CD14-positive monocyte (primary cell): ENCODE measurements around the gene CNDP2. TPM values are rescaled to one million over a fixed set of nuclear protein-coding genes. Genes with fewer than 3 reads are reported as not detected.

ENCODE experiments used
- DNase-seq, 3 donors: peaks; one replicate each; pipeline ENCODE4 v3.0.0-alpha.2; 2011 to 2022
- H2AFZ ChIP-seq: 2 replicates; pipeline ENCODE4 v1.6.0; 2012; ENCODE audit warnings: mild to moderate bottlenecking, low read depth, low read length, inconsistent platforms; ENCODE audit not compliant: insufficient read depth, poor library complexity, severe bottlenecking
- H3K27ac ChIP-seq, 2 donors: 1 replicate in 1 of 2; 2 replicates in 1 of 2; pipeline ENCODE4 v1.5.1; 2012 to 2013; ENCODE audit warnings: low read length in 2 of 2, control low read depth in 1 of 2, inconsistent platforms in 1 of 2, low read depth in 1 of 2, mild to moderate bottlenecking in 1 of 2
- H3K27me3 ChIP-seq, 2 donors: one replicate each; pipeline versions ENCODE4 v1.6.0 to v1.6.1; 2011 to 2013; ENCODE audit warnings: low read length in 2 of 2; ENCODE audit not compliant: control insufficient read depth in 2 of 2, insufficient read depth in 2 of 2
- H3K36me3 ChIP-seq, 2 donors: replicated peaks in 1 of 2; 1 replicate in 1 of 2; 2 replicates in 1 of 2; pipeline versions ENCODE4 v1.5.1 to v1.6.1; 2012 to 2013; ENCODE audit warnings: low read length in 2 of 2, control low read depth in 1 of 2, inconsistent platforms in 1 of 2, mild to moderate bottlenecking in 1 of 2; ENCODE audit not compliant: insufficient read depth in 2 of 2, control insufficient read depth in 1 of 2
- H3K4me1 ChIP-seq, 2 donors: 1 replicate in 1 of 2; 2 replicates in 1 of 2; pipeline versions ENCODE4 v1.5.1 to v1.6.1; 2012 to 2013; ENCODE audit warnings: low read length in 2 of 2, control low read depth in 1 of 2, inconsistent platforms in 1 of 2, mild to moderate bottlenecking in 1 of 2, moderate library complexity in 1 of 2; ENCODE audit not compliant: insufficient read depth in 2 of 2, control insufficient read depth in 1 of 2
- H3K4me2 ChIP-seq: replicated peaks from 2 replicates; pipeline ENCODE3; 2012; ENCODE audit warnings: low read length, moderate library complexity, mild to moderate bottlenecking; ENCODE audit not compliant: poor library complexity, severe bottlenecking; ENCODE audit errors: extremely low read depth
- H3K4me3 ChIP-seq, 3 experiments: fragments of 200-600 bp in 1 of 3; sonication (generic) in 1 of 3; replicated peaks in 1 of 3; 1 replicate in 2 of 3; 2 replicates in 1 of 3; pipeline ENCODE4 v1.5.1; 2011 to 2013; ENCODE audit warnings: low read length in 3 of 3, mild to moderate bottlenecking in 3 of 3, control low read depth in 2 of 3, low read depth in 2 of 3, inconsistent platforms in 1 of 3, moderate library complexity in 1 of 3
- H3K79me2 ChIP-seq: 2 replicates; pipeline ENCODE4 v1.6.0; 2012; ENCODE audit warnings: mild to moderate bottlenecking, control low read depth, inconsistent platforms, low read length, moderate library complexity; ENCODE audit not compliant: insufficient read depth
- H3K9ac ChIP-seq: 2 replicates; pipeline ENCODE4 v1.6.0; 2017; ENCODE audit warnings: low read length, mild to moderate bottlenecking; ENCODE audit not compliant: insufficient read depth, poor library complexity, severe bottlenecking
- H3K9me3 ChIP-seq, 2 donors: replicated peaks in 1 of 2; 1 replicate in 1 of 2; 2 replicates in 1 of 2; pipeline versions ENCODE4 v1.5.1 to v1.6.1; 2012 to 2013; ENCODE audit warnings: low read length in 2 of 2, control low read depth in 1 of 2; ENCODE audit not compliant: control insufficient read depth in 1 of 2, insufficient read depth in 1 of 2
- H4K20me1 ChIP-seq: 2 replicates; pipeline ENCODE4 v1.6.0; 2012; ENCODE audit warnings: mild to moderate bottlenecking, low read length, control low read depth, moderate library complexity; ENCODE audit not compliant: insufficient read depth
- H3K27ac Mint-ChIP-seq, 7 donors: one replicate each; pipeline ENCODE4 v1.8.0; 2020; ENCODE audit warnings: mild to moderate bottlenecking in 7 of 7, mixed read lengths in 7 of 7, moderate library complexity in 6 of 7, inconsistent platforms in 2 of 7
- H3K27me3 Mint-ChIP-seq, 3 donors: one replicate each; pipeline ENCODE4 v1.8.0; 2021 to 2022; ENCODE audit warnings: low read depth in 3 of 3, mild to moderate bottlenecking in 3 of 3, mixed read lengths in 3 of 3, moderate library complexity in 3 of 3, inconsistent platforms in 1 of 3
- H3K36me3 Mint-ChIP-seq, 2 donors: one replicate each; pipeline ENCODE4 v1.8.0; 2020; ENCODE audit warnings: mixed read lengths in 2 of 2, inconsistent platforms in 1 of 2, mild to moderate bottlenecking in 1 of 2
- H3K4me1 Mint-ChIP-seq: one replicate; pipeline ENCODE4 v1.8.0; 2020; ENCODE audit warnings: mild to moderate bottlenecking, mixed read lengths
- H3K4me3 Mint-ChIP-seq, 2 donors: one replicate each; pipeline ENCODE4 v1.8.0; 2020; ENCODE audit warnings: mild to moderate bottlenecking in 2 of 2, mixed read lengths in 2 of 2, moderate library complexity in 1 of 2
- H3K9me3 Mint-ChIP-seq, 7 donors: one replicate each; pipeline ENCODE4 v1.8.0; 2020 to 2022; ENCODE audit warnings: mixed read lengths in 7 of 7, mild to moderate bottlenecking in 6 of 7, moderate library complexity in 6 of 7, inconsistent platforms in 2 of 7
- WGBS: methylation state at CpG from one replicate; pipeline ENCODE4 v1.1.5; 2013; ENCODE audit warnings: missing lambda C conversion rate; ENCODE audit not compliant: insufficient coverage; 5-methylcytosine and 5-hydroxymethylcytosine counted together
- intact Hi-C, 2 donors: fragments of 100-400 bp; cut with micrococcal nuclease; formaldehyde crosslinking; loops; one replicate each; pipeline versions ENCODE4 v1.15.0 to v1.15.1; 2023
- polyA plus RNA-seq, 3 donors: library from polyadenylated mRNA; depleted of rRNA in 1 of 3; unstranded in 2 of 3; stranded (reverse) in 1 of 3; fragments of 300-500 nt in 2 of 3; fragments of >200 nt in 1 of 3; fragmentation: Illumina TruSeq in 2 of 3; gene quantifications; 1 replicate in 2 of 3; 2 replicates in 1 of 3; pipeline ENCODE4 v1.2.3, GENCODE V29; 2012 to 2021
- TF ChIP-seq, protein P1 (sequence below): fragments of 200-600 bp; IDR thresholded peaks from one replicate; pipeline ENCODE4 v1.8.0; 2022; ENCODE audit warnings: antibody characterized with exemption, mild to moderate bottlenecking

Gene CNDP2
- polyA plus RNA-seq, 3 donors = 103 to 186 (median 122) TPM

DNA sequence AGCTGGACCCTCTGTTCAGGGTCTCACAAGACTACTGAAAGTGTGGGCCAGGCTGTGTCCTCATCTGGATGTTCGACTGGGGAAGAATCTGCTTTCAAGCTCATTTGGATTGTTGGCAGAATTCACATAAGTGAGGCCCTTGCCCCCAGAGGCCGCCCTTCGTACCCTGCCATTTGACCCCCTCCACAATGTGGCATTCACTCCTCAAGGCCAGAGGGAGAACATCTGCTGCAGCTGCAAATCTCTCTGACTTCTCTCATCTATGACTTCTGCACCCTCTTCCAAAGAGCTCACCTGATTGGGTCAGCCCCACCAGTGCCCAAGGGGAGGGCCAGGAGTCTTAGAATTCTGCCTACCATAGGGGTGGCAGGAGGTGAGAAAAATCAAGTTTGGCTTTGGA is 3.9 kb upstream of the CNDP2 start:
- no peaks in the 10 kb centered on the region for H3K36me3 ChIP-seq
- WGBS = 94% methylated on average over 3 of the region's 3 CpGs

GRCh38 chr18:74493689-74494088 is 2.5 kb upstream of the CNDP2 start:
- H3K4me3 ChIP-seq = no peak overlapping the region
- no peaks in the 10 kb centered on the region for H3K27me3 ChIP-seq
- peaks cover 22% of the 10 kb centered on the region for H3K79me2 ChIP-seq
- Mint-ChIP-seq H3K36me3 (no peaks in the 10 kb centered on the region), H3K27ac (no peak overlapping the region), H3K4me3 (no peak overlapping the region), H3K4me1 (peaks cover 32% of the 10 kb centered on the region), H3K9me3 (peaks cover 2 to 7% (median 4%) of the 10 kb centered on the region in 7 donors), H3K27me3 (peaks cover 1 to 7% (median 4%) of the 10 kb centered on the region in 3 donors)
- no peaks in the 10 kb centered on the region for H3K36me3 ChIP-seq
- no peaks in the 10 kb centered on the region for H4K20me1 ChIP-seq
- H3K27ac ChIP-seq = no peak overlapping the region
- WGBS = 50% methylated on average over 1 of the region's 1 CpG
- TF ChIP-seq, protein P1, sequence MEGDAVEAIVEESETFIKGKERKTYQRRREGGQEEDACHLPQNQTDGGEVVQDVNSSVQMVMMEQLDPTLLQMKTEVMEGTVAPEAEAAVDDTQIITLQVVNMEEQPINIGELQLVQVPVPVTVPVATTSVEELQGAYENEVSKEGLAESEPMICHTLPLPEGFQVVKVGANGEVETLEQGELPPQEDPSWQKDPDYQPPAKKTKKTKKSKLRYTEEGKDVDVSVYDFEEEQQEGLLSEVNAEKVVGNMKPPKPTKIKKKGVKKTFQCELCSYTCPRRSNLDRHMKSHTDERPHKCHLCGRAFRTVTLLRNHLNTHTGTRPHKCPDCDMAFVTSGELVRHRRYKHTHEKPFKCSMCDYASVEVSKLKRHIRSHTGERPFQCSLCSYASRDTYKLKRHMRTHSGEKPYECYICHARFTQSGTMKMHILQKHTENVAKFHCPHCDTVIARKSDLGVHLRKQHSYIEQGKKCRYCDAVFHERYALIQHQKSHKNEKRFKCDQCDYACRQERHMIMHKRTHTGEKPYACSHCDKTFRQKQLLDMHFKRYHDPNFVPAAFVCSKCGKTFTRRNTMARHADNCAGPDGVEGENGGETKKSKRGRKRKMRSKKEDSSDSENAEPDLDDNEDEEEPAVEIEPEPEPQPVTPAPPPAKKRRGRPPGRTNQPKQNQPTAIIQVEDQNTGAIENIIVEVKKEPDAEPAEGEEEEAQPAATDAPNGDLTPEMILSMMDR = peak; percentile 62
- H3K4me1 ChIP-seq = peaks cover 26 to 31% of the 10 kb centered on the region in 2 donors
- no peak overlapping the region for H3K9ac ChIP-seq
- no peaks in the 10 kb centered on the region for H3K9me3 ChIP-seq
- intact Hi-C loops = loop anchor here (2.0 to 10.0 kb wide), 5 partner anchors 101 to 349 kb away; partner anchors contain the start of genes FBXO15 (in 1 of the 2), TIMM21 (in 1 of the 2) and ZNF407 (in 1 of the 2)
- peak; percentile 40 to 59 (median 44) for DNase-seq
- H3K4me2 ChIP-seq = no peak overlapping the region
- H2AFZ ChIP-seq = no peak overlapping the region

More for the DNA sequence above, 3.9 kb upstream of the CNDP2 start:
- Histone ChIP-seq H3K9ac (no peak overlapping the region), H3K4me2 (no peak overlapping the region), H3K9me3 (no peaks in the 10 kb centered on the region), H4K20me1 (no peaks in the 10 kb centered on the region), H2AFZ (peak overlapping the region; percentile 14), H3K79me2 (peaks cover 7% of the 10 kb centered on the region), H3K4me1 (peaks cover 12 to 16% of the 10 kb centered on the region in 2 donors), H3K4me3 (no peak overlapping the region), H3K27me3 (no peaks in the 10 kb centered on the region), H3K27ac (no peak overlapping the region)
- peaks cover 2 to 7% (median 4%) of the 10 kb centered on the region in 7 donors for H3K9me3 Mint-ChIP-seq
- H3K4me3 Mint-ChIP-seq = no peak overlapping the region
- intact Hi-C loops = loop anchor here (2.0 to 10.0 kb wide), 5 partner anchors 103 to 347 kb away; partner anchors contain the start of genes FBXO15 (in 1 of the 2), TIMM21 (in 1 of the 2) and ZNF407 (in 1 of the 2)
- H3K27me3 Mint-ChIP-seq = peaks cover 1 to 7% (median 4%) of the 10 kb centered on the region in 3 donors
- no peaks in the 10 kb centered on the region for H3K36me3 Mint-ChIP-seq
- DNase-seq = no peak
- H3K4me1 Mint-ChIP-seq = peaks cover 17% of the 10 kb centered on the region
- H3K27ac Mint-ChIP-seq = no peak overlapping the region
- TF ChIP-seq, protein P1 = no peak
